Ovary (tissue), 9 donors: ENCODE measurements around the gene MACROH2A1. TPM values are rescaled to one million over a fixed set of nuclear protein-coding genes. Genes with fewer than 3 reads are reported as not detected.

Experiments
- DNase-seq, 5 donors: peaks; one replicate each; pipeline ENCODE4 v3.0.0-alpha.2; 2019 to 2020
- H3K27ac ChIP-seq, 2 donors: fragments of 200-600 bp; one replicate each; pipeline versions ENCODE4 v1.5.1 to v1.8.0; 2019 to 2022
- H3K27me3 ChIP-seq: fragments of 200-600 bp; one replicate; pipeline ENCODE4 v1.8.0; 2022
- H3K36me3 ChIP-seq: fragments of 200-600 bp; sonication (generic); one replicate; pipeline ENCODE4 v1.5.1; 2019
- H3K4me1 ChIP-seq: one replicate; pipeline ENCODE4 v1.8.1; 2013; ENCODE audit warnings: mild to moderate bottlenecking, moderate library complexity; ENCODE audit not compliant: insufficient read depth
- H3K4me3 ChIP-seq: fragments of 200-600 bp; sonication (generic); one replicate; pipeline ENCODE4 v1.5.1; 2017
- H3K9me3 ChIP-seq, 2 donors: fragments of 200-600 bp in 1 of 2; sonication (generic) in 1 of 2; one replicate each; pipeline versions ENCODE4 v1.5.1 to v1.8.1; 2013 to 2019; ENCODE audit warnings: mild to moderate bottlenecking in 1 of 2, moderate library complexity in 1 of 2
- CTCF ChIP-seq, 3 donors: fragments of 450-650 bp in 2 of 3; fragments of 200-600 bp in 1 of 3; IDR thresholded peaks; one replicate each; pipeline versions ENCODE4 v1.5.1 to v1.8.0; 2016 to 2022; ENCODE audit warnings: antibody characterized with exemption in 3 of 3, mild to moderate bottlenecking in 1 of 3
- EP300 ChIP-seq: sonication (generic); formaldehyde crosslinking; IDR thresholded peaks from one replicate; pipeline ENCODE4 v1.6.1; 2017; ENCODE audit warnings: antibody characterized with exemption
- POLR2A ChIP-seq: fragments of 450-650 bp; IDR thresholded peaks from one replicate; pipeline ENCODE4 v1.6.1; 2017; ENCODE audit warnings: antibody characterized with exemption, mild to moderate bottlenecking, moderate library complexity
- WGBS, 3 donors: extraction: QIAGEN DNeasy Blood & Tissue Kit in 1 of 3; methylation state at CpG; one replicate each; pipeline versions ENCODE4 v1.1.5 to v1.1.7; 2013 to 2017; 5-methylcytosine and 5-hydroxymethylcytosine counted together
- intact Hi-C, 4 donors: fragments of 100-400 bp; cut with DNase I; formaldehyde crosslinking; loops; one replicate each; pipeline versions ENCODE4 v1.11.0 to v1.15.1; 2022 to 2023
- polyA plus RNA-seq, 2 donors: library from polyadenylated mRNA; stranded (reverse); fragments of 200-250 nt in 1 of 2; fragments of 350-450 nt in 1 of 2; fragmentation: Illumina TruSeq in 1 of 2; extraction: RNeasy Lipid Tissue Mini Kit (QIAGEN cat#74804) in 1 of 2; gene quantifications; one replicate each; pipeline ENCODE4 v1.2.3, GENCODE V29; 2013 to 2014
- total RNA-seq, 7 donors: library from RNA; depleted of rRNA in 2 of 7; stranded (reverse); fragments of >200 nt in 2 of 7; fragmentation: NEBNext Ultra II Directional in 3 of 7; extraction: Animal tissue kit (Norgen Biotek cat#: 25700) in 3 of 7; gene quantifications; one replicate each; pipeline versions ENCODE4 v1.1.0 to v1.2.4, GENCODE V29; 2016 to 2023
- donor health status: DM: no; HTN: no; CAD: no; lungs with moderate emphysema.
- donor health status: DM: no; HTN: no; CAD: no.
- donor health status: Bipolar disorder and iron deficiency.
- donor health status: DM: yes; HTN: yes; CAD: no.
- donor health status: DM: no; HTN: no; CAD: no.
- donor health status: DM: yes; HTN: yes; CAD: no.

Gene MACROH2A1
- total and polyA plus RNA-seq, 9 donors = 71.7 to 157 (median 102) TPM

- Histone ChIP-seq H3K4me1 (peaks cover 9% of the 10 kb centered on the region), H3K9me3 (no peaks in the 10 kb centered on the region), H3K27me3 (no peaks in the 10 kb centered on the region), H3K4me3 (no peak overlapping the region), H3K36me3 (no peaks in the 10 kb centered on the region), H3K27ac (no peak overlapping the region)
- no peak for DNase-seq
- TF ChIP-seq CTCF (IDR thresholded peaks at IDR 0.05) = no peak
- TF ChIP-seq EP300 = no peak
- TF ChIP-seq POLR2A = no peak
- WGBS, 3 donors = 82 to 85% (median 82%) methylated on average over 2 of the region's 2 CpGs
- intact Hi-C loops = no loop called here
Observed at GRCh38 chr5:135402031-135402430, 3.0 kb upstream of the MACROH2A1 start.

- Histone ChIP-seq H3K9me3 (no peaks in the 10 kb centered on the region), H3K4me3 (no peak overlapping the region), H3K36me3 (no peaks in the 10 kb centered on the region), H3K27ac (no peak overlapping the region), H3K27me3 (no peaks in the 10 kb centered on the region), H3K4me1 (peaks cover 11% of the 10 kb centered on the region)
- DNase-seq = no peak
- WGBS, 3 donors = 32 to 46% (median 37%) methylated on average over 5 of the region's 5 CpGs
- intact Hi-C loops = no loop called here
- no peak for TF ChIP-seq CTCF (IDR thresholded peaks at IDR 0.05)
- no peak for TF ChIP-seq POLR2A
- TF ChIP-seq EP300 = no peak
Observed at GRCh38 chr5:135400866-135401265, 1.8 kb upstream of the MACROH2A1 start.

GRCh38 chr5:135399794-135400542 is 937 bp upstream of the MACROH2A1 start:
- no peak for TF ChIP-seq POLR2A
- no peak for TF ChIP-seq EP300
- no peak for TF ChIP-seq CTCF (IDR thresholded peaks at IDR 0.05)
- WGBS, 3 donors = 37 to 39% (median 38%) methylated on average over 25 of the region's 25 CpGs
- H3K36me3 ChIP-seq = no peaks in the 10 kb centered on the region
- peak overlapping the region; percentile 71 for H3K4me3 ChIP-seq
- H3K27me3 ChIP-seq = no peaks in the 10 kb centered on the region
- H3K27ac ChIP-seq = peak overlapping the region in 1 of 2 donors; percentile 73
- intact Hi-C loops = no loop called here
- no peaks in the 10 kb centered on the region for H3K9me3 ChIP-seq
- DNase-seq = no peak
- H3K4me1 ChIP-seq = peaks cover 11% of the 10 kb centered on the region

GRCh38 chr5:135398160-135398854 is 724 bp downstream of the MACROH2A1 start:
- Histone ChIP-seq H3K9me3 (no peaks in the 10 kb centered on the region), H3K36me3 (no peaks in the 10 kb centered on the region), H3K27me3 (no peaks in the 10 kb centered on the region), H3K4me3 (peak overlapping the region; percentile 71), H3K4me1 (peaks cover 12% of the 10 kb centered on the region), H3K27ac (peak overlapping the region in 1 of 2 donors; percentile 63)
- 0 to 1% (median 1%) methylated on average over 40 to 43 of the region's 43 CpGs for WGBS, 3 donors
- intact Hi-C loops = no loop called here
- TF ChIP-seq POLR2A (no peak), CTCF (IDR thresholded peaks at IDR 0.05) (no peak), EP300 (no peak)
- peak in 4 of 5 donors; percentile 27 to 58 (median 48) for DNase-seq
